Adipocyte (in vitro differentiated cells): ENCODE results near the gene F8.
A peak's percentile ranks its signal among the peaks of the same experiment; 100 is the strongest.
"Not testable (repeated sequence)": the region's sequence is repeated elsewhere in the genome, so short reads cannot be mapped to it uniquely, and the experiment has no call there.

Experiments
- DNase-seq: peaks from one replicate; pipeline ENCODE4 v3.0.0-alpha.2; 2015; ENCODE audit warnings: low read depth
- H3K27me3 ChIP-seq: replicated peaks from 2 replicates; pipeline ENCODE4 v1.7.0; 2013; ENCODE audit warnings: mild to moderate bottlenecking, low read length, moderate library complexity; ENCODE audit not compliant: control insufficient read depth, insufficient read depth
- H3K36me3 ChIP-seq: 2 replicates; pipeline ENCODE4 v1.7.0; 2013; ENCODE audit warnings: low read length, mild to moderate bottlenecking, moderate library complexity; ENCODE audit not compliant: control insufficient read depth, insufficient read depth, severe bottlenecking
- H3K4me1 ChIP-seq: 2 replicates; pipeline ENCODE4 v1.7.0; 2013; ENCODE audit warnings: mild to moderate bottlenecking, low read length, moderate library complexity; ENCODE audit not compliant: control insufficient read depth, insufficient read depth
- H3K4me3 ChIP-seq: 2 replicates; pipeline ENCODE4 v1.7.0; 2013; ENCODE audit warnings: mild to moderate bottlenecking, low read length, moderate library complexity
- H3K9ac ChIP-seq: 2 replicates; pipeline ENCODE4 v1.7.0; 2013; ENCODE audit warnings: mild to moderate bottlenecking, low read length, moderate library complexity
- H3K9me3 ChIP-seq: 2 replicates; pipeline ENCODE4 v1.7.0; 2013; ENCODE audit warnings: mild to moderate bottlenecking, low read length, moderate library complexity; ENCODE audit not compliant: control insufficient read depth

Gene F8

DNA sequence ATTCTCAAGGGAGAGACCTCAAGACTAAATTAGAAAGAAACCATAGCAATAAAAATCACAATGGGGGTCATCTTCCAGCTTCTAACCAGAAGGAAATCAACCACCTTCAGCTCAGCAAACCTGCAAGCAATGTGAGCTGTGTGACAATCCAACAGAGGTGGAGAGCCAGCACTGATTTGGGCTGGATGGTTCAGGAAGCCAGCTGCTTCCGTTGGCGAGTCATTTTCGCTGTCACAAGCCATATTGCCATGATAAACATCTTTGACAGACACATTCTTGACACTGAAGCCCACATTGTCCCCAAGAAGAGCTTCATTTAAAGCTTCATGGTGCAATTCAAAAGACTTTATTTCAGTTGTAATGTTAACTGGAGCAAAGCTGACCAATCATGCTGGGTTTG is 113.7 kb downstream of the F8 start:
- no peak for DNase-seq
- Histone ChIP-seq H3K4me3 (no peak overlapping the region), H3K27me3 (no peaks in the 10 kb centered on the region), H3K9me3 (peaks cover 9% of the 10 kb centered on the region), H3K4me1 (no peaks in the 10 kb centered on the region), H3K36me3 (no peaks in the 10 kb centered on the region), H3K9ac (no peak overlapping the region)

DNA sequence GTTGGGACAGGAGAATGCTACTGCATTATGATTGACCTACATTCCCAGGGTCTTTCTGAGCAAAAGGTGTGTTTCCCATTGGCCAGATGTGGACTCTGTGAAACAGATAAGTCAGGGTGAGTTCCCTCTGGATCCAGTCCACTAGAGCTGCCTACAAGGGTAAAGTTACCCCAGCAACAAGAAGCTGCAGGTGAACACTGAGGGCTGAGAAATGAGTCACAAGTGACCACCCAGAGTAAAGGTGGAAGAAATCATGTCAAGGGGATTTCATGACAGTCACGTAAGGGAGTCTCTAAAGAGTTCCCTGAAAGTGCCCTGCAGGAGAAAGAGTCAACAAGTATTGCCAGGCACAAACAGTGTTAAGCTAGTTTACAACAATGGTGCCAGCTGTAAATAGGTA is 120.1 kb downstream of the F8 start:
- Histone ChIP-seq H3K4me1 (no peaks in the 10 kb centered on the region), H3K36me3 (no peaks in the 10 kb centered on the region), H3K9ac (no peak overlapping the region), H3K9me3 (no peaks in the 10 kb centered on the region), H3K4me3 (no peak overlapping the region), H3K27me3 (no peaks in the 10 kb centered on the region)
- DNase-seq: no peak

DNA sequence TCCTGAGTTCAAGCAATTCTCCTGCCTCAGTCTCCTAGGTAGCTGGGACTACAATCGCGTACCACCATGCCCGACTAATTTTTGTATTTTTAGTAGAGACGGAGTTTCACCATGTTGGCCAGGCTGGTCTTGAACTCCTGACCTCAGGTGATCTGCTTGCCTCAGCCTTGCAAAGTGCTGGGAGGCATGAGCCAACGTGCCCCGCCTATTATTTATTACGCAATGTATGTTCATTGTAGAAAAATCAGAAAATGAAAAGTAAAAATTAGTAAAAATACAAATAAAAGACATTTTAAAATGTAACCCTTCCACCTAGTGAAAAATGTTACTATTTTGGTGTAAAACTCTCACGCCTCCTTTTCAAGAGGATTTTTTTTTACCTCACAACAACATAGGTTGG is 122.2 kb downstream of the F8 start:
- peaks cover 6% of the 10 kb centered on the region for H3K4me1 ChIP-seq
- H3K4me3 ChIP-seq: no peak overlapping the region
- H3K36me3 ChIP-seq: no peaks in the 10 kb centered on the region
- H3K27me3 ChIP-seq: no peaks in the 10 kb centered on the region
- H3K9me3 ChIP-seq: no peaks in the 10 kb centered on the region
- no peak for DNase-seq
- H3K9ac ChIP-seq: no peak overlapping the region

DNA sequence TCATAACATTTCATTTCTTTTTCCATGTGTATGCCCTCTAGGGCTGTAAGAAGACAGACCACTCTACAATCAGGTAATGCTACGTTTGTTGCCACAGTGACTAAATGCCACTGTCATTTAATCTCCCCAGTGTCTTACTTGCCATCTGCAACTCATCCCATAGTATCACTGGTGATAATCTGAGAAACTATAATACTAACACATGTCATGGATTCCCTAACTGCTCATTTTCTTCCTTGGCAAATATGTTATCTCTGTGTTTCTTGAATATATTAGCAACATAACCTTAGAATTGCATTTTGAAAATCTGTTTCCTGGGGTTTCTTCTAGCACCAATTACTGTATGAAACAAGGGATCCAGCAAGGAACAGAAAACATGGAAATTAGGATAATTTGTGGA is 130.2 kb downstream of the F8 start:
- Histone ChIP-seq H3K27me3 (no peaks in the 10 kb centered on the region), H3K4me1 (peaks cover 6% of the 10 kb centered on the region), H3K9ac (no peak overlapping the region), H3K36me3 (no peaks in the 10 kb centered on the region), H3K4me3 (no peak overlapping the region), H3K9me3 (no peaks in the 10 kb centered on the region)
- no peak for DNase-seq

DNA sequence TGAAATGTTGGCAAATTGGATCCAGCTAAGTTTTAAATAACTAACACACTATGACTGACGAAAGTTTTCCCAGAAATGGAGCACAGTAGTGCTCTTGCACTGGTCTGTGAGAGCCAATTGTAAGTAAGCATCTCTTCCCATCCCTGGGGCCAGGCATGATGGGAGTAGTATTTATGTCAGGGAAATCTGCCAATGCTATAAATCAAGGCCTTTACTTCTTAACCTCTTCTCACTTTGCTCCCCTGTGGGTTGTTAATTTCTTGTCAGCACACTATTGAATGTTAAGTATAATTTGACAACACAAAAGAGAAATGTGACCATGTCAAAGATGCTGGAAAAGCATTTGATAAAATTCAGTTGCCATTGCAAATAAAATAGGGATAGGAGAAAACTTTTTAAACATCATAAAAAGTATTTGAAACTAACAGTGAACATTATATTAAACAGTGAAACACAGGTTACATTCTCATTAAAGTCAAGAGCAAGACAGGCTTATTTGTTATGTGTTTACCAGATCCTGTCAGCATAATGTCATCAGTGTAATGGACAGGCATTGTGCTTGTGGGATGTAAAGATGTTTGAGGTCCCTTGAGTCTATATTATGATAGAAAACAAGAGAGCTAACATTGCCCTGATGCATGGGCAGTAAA is 131.4 kb downstream of the F8 start:
- DNase-seq: no peak
- peaks cover 6% of the 10 kb centered on the region for H3K4me1 ChIP-seq
- no peak overlapping the region for H3K9ac ChIP-seq
- H3K9me3 ChIP-seq: no peaks in the 10 kb centered on the region
- no peaks in the 10 kb centered on the region for H3K27me3 ChIP-seq
- H3K36me3 ChIP-seq: no peaks in the 10 kb centered on the region
- no peak overlapping the region for H3K4me3 ChIP-seq

DNA sequence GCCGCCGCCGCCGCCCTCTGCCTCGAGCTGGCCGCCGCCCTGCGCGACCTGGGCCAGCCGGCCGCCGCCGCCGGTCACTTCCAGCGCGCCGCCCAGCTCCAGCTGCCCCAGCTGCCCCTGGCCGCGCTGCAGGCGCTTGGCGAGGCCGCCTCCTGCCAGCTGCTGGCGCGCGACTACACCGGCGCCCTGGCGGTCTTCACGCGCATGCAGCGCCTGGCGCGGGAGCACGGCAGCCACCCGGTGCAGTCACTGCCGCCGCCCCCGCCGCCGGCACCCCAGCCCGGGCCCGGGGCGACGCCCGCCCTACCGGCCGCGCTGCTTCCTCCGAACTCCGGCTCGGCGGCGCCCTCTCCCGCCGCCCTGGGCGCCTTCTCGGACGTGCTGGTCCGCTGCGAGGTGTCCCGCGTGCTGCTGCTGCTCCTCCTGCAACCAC is 135.7 kb downstream of the F8 start:
- not testable (repeated sequence) for DNase-seq, H3K36me3 ChIP-seq, H3K9me3 ChIP-seq, H3K4me1 ChIP-seq, H3K4me3 ChIP-seq, H3K9ac ChIP-seq, H3K27me3 ChIP-seq

DNA sequence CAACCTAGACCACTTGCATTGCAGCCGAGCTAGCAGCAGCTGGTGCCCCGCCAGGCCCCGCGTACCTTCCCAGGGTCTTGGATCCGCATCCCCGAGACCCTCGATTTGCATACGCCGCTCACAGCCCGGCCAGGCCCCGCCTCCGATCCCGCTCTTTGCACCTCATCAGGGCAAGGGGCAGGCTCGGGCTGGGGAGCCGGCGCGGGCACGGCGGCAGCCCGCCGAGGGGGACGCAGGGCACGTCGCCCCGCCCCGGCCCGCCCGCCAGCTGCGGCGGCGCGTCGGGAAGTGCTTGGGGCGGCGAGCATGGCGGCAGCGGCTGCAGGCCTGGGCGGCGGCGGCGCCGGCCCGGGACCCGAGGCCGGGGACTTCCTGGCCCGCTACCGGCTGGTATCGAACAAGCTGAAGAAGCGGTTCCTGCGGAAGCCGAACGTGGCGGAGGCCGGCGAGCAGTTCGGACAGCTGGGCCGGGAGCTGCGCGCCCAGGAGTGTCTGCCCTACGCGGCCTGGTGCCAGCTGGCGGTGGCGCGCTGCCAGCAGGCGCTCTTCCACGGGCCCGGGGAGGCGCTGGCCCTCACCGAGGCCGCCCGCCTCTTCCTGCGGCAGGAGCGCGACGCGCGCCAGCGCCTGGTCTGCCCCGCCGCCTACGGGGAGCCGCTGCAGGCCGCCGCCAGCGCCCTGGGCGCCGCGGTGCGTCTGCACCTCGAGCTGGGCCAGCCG is 136.3 kb downstream of the F8 start, which contains the start of gene F8A1:
Gene F8A1, plus strand, starts transcription at position 287 of the 720 bp plus-strand sequence. Its CDS starts 20 bp downstream, at position 307.
- not testable (repeated sequence) for H3K9me3 ChIP-seq, DNase-seq, H3K9ac ChIP-seq, H3K4me1 ChIP-seq, H3K27me3 ChIP-seq, H3K36me3 ChIP-seq
- peak within 1 kb of the TSS; percentile 56 for H3K4me3 ChIP-seq

DNA sequence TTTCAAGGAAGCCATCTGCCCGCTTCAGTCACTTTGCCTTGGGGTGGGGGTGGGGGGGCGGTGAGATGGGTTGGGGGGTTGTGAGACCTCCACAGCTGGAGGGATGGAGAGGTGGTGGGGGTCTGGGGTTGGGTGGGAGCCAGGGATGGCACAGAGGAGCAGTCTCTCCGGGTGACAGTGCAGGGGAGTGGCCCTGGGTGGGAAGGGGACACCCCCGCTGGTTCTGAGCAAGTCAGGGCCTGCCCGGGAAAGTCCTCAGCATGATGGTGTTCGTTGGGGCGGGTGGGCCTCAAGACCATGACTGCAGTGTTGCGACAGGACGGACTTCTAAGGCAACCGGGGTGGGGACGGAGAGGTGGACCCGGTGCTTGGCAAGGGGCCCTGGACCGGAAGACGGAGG is 137.0 kb downstream of the F8 start:
- H3K9ac ChIP-seq, H3K36me3 ChIP-seq: not testable (repeated sequence)

DNA sequence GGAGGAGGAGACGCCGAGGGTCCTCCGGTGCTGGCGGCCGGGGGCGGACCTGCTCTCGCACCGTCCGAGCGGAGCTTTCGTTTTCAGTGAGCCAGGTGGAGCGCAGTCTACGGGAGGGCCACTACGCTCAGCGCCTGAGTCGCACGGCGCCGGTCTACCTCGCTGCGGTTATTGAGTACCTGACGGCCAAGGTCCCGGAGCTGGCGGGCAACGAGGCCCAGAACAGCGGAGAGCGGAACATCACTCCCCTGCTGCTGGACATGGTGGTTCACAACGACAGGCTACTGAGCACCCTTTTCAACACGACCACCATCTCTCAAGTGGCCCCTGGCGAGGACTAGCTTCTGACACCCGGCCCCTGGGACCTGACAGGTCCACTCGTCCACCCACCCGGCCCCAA is 137.5 kb downstream of the F8 start:
- DNase-seq, H3K9me3 ChIP-seq, H3K4me1 ChIP-seq, H3K4me3 ChIP-seq, H3K27me3 ChIP-seq, H3K36me3 ChIP-seq, H3K9ac ChIP-seq: not testable (repeated sequence)

More for the DNA sequence above, 137.0 kb downstream of the F8 start:
- H3K4me1 ChIP-seq, H3K9me3 ChIP-seq, H3K27me3 ChIP-seq, DNase-seq, H3K4me3 ChIP-seq: not testable (repeated sequence)

DNA sequence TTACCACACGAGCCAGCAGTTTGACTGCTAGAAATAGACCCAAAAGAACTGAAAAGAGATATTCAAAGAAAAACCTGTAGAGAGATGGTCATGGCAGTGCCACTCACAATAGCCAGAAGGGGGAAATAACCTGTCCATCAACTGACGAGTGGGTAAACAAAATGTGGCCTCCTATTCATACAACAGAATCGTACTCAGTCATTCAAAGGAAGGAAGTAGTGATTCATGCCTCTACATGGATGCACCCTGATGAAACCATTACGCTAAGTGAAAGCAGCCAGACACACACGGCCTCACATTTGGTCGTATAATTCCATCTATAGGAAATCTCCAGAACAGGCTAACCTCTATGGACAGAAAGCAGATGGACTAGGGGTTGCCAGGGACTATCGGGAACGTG is 138.5 kb downstream of the F8 start:
- H3K4me1 ChIP-seq, DNase-seq, H3K9ac ChIP-seq, H3K4me3 ChIP-seq, H3K36me3 ChIP-seq, H3K27me3 ChIP-seq, H3K9me3 ChIP-seq: not testable (repeated sequence)

DNA sequence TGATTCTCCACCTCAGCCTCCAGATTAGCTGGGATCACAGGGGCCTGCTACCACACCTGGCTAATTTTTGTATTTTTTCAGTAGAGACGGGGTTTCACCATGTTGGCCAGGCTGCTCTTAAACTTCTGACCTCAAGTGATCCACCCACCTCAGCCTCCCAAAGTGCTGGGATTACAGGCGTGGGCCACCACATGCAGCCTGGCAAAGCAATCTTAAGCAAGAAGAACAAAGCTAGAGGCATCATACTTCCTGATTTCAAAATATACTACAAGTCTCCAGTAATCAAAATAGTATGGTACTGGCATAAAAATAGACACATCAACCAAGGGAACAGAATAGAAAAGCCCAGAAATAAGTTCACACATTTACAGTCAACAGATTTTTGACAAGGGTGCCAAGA is 149.2 kb downstream of the F8 start:
- no peaks in the 10 kb centered on the region for H3K36me3 ChIP-seq
- H3K27me3 ChIP-seq: no peaks in the 10 kb centered on the region
- peaks cover under 1% of the 10 kb centered on the region for H3K9me3 ChIP-seq
- H3K9ac ChIP-seq: no peak overlapping the region
- no peak overlapping the region for H3K4me3 ChIP-seq
- no peak for DNase-seq
- no peaks in the 10 kb centered on the region for H3K4me1 ChIP-seq

DNA sequence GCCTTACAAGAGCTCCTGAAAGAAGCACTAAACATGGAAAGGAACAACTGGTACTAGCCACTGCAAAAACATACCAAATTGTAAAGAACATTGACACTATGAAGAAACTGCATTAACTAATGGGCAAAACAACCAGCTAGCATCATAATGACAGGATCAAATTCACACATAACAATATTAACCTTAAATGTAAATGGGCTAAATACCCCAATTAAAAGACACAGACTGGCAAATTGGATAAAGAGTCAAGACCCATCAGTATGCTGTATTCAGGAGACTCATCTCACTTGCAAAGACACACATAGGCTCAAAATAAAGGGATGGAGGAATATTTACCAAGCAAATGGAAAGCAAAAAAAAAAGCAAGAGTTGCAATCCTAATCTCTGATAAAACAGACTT is 154.0 kb downstream of the F8 start:
- not testable (repeated sequence) for H3K27me3 ChIP-seq, H3K9ac ChIP-seq, H3K4me1 ChIP-seq, DNase-seq, H3K36me3 ChIP-seq, H3K4me3 ChIP-seq
- peaks cover 31% of the 10 kb centered on the region for H3K9me3 ChIP-seq
